ENCODE measurements around the gene B4GALT1.
"Not testable (repeated sequence)": the region's sequence is repeated elsewhere in the genome, so short reads cannot be mapped to it uniquely, and the experiment has no call there.

The B4GALT1 gene

GRCh38 chr9:33175649-33176325 is 8.7 kb upstream of the B4GALT1 start:
- H3K27me3 Mint-ChIP-seq: peaks cover 8% of the 10 kb centered on the region
- no peak overlapping the region for H3K27ac Mint-ChIP-seq
- H3K36me3 Mint-ChIP-seq: no peaks in the 10 kb centered on the region
- H3K4me1 Mint-ChIP-seq: peaks cover 7% of the 10 kb centered on the region
- H3K4me3 Mint-ChIP-seq: no peak overlapping the region
- DNase-seq: no peak
- H3K9me3 Mint-ChIP-seq: no peaks in the 10 kb centered on the region
- CTCF ChIA-PET: no interaction called here

- H3K27ac Mint-ChIP-seq: no peak overlapping the region
- CTCF ChIA-PET: interaction anchor here (1.1 to 1.8 kb wide), 2 partner anchors 30 to 51 kb away, joined by 3 to 4 read pairs; no protein-coding TSS in a partner anchor
- H3K36me3 Mint-ChIP-seq: peaks cover 4% of the 10 kb centered on the region
- H3K27me3 Mint-ChIP-seq: no peaks in the 10 kb centered on the region
- H3K4me1 Mint-ChIP-seq: peaks cover 35% of the 10 kb centered on the region
- no peak for DNase-seq
- H3K4me3 Mint-ChIP-seq: no peak overlapping the region
- no peaks in the 10 kb centered on the region for H3K9me3 Mint-ChIP-seq
These were observed 5.4 kb upstream of the B4GALT1 start for GRCh38 chr9:33172256-33173238.

GRCh38 chr9:33170464-33171415 is 3.6 kb upstream of the B4GALT1 start:
- no peak overlapping the region for H3K4me3 Mint-ChIP-seq
- H3K27ac Mint-ChIP-seq: no peak overlapping the region
- H3K4me1 Mint-ChIP-seq: peaks cover 38% of the 10 kb centered on the region
- H3K36me3 Mint-ChIP-seq: peaks cover 10% of the 10 kb centered on the region
- no peaks in the 10 kb centered on the region for H3K27me3 Mint-ChIP-seq
- H3K9me3 Mint-ChIP-seq: no peaks in the 10 kb centered on the region
- CTCF ChIA-PET: interaction anchor here (0.6 to 5.2 kb wide), 19 partner anchors 15 to 145 kb away, joined by 3 to 38 read pairs (median 3); partner anchors contain the start of gene SMU1
- peak; percentile 68 for DNase-seq

GRCh38 chr9:33168941-33169544 is 1.9 kb upstream of the B4GALT1 start:
- peaks cover 20% of the 10 kb centered on the region for H3K36me3 Mint-ChIP-seq
- peak overlapping the region; percentile 56 for H3K27ac Mint-ChIP-seq
- H3K9me3 Mint-ChIP-seq: no peaks in the 10 kb centered on the region
- H3K4me1 Mint-ChIP-seq: peaks cover 53% of the 10 kb centered on the region
- CTCF ChIA-PET: interaction anchor here (1.9 to 5.2 kb wide), 3 partner anchors 10 to 88 kb away, joined by 5 to 38 read pairs (median 32); no protein-coding TSS in a partner anchor
- H3K27me3 Mint-ChIP-seq: no peaks in the 10 kb centered on the region
- peak overlapping the region; percentile 92 for H3K4me3 Mint-ChIP-seq
- DNase-seq: no peak

- Mint-ChIP-seq H3K36me3 (peaks cover 22% of the 10 kb centered on the region), H3K27ac (peak overlapping the region; percentile 97)
- no peak for DNase-seq
These were observed 881 bp upstream of the B4GALT1 start for GRCh38 chr9:33167972-33168461.

GRCh38 chr9:33166231-33167083 is 679 bp downstream of the B4GALT1 start:
- no peaks in the 10 kb centered on the region for H3K27me3 Mint-ChIP-seq
- CTCF ChIA-PET: interaction anchor here (5.2 kb wide), 1 partner anchor 61 kb away, joined by 38 read pairs; no protein-coding TSS in a partner anchor
- H3K9me3 Mint-ChIP-seq: no peaks in the 10 kb centered on the region
- DNase-seq: peak; percentile 35
- peaks cover 74% of the 10 kb centered on the region for H3K4me1 Mint-ChIP-seq
- H3K4me3 Mint-ChIP-seq: peak overlapping the region; percentile 84
- peaks cover 24% of the 10 kb centered on the region for H3K36me3 Mint-ChIP-seq
- peak overlapping the region; percentile 95 for H3K27ac Mint-ChIP-seq

More at GRCh38 chr9:33167972-33168461, 881 bp upstream of the B4GALT1 start:
- CTCF ChIA-PET: interaction anchor here (1.1 to 5.2 kb wide), 5 partner anchors 9 to 92 kb away, joined by 4 to 38 read pairs (median 5); partner anchors contain the start of gene SMU1
- Mint-ChIP-seq H3K9me3 (no peaks in the 10 kb centered on the region), H3K4me1 (peaks cover 63% of the 10 kb centered on the region), H3K4me3 (peak overlapping the region; percentile 92), H3K27me3 (no peaks in the 10 kb centered on the region)

GRCh38 chr9:33165263-33166151 is 1.6 kb downstream of the B4GALT1 start:
- peak; percentile 64 for DNase-seq
- Mint-ChIP-seq H3K27ac (peak overlapping the region; percentile 95), H3K4me3 (peak overlapping the region; percentile 84), H3K36me3 (peaks cover 28% of the 10 kb centered on the region), H3K9me3 (no peaks in the 10 kb centered on the region), H3K27me3 (no peaks in the 10 kb centered on the region), H3K4me1 (peaks cover 78% of the 10 kb centered on the region)
- CTCF ChIA-PET: no interaction called here

GRCh38 chr9:33164921-33165262 is 2.2 kb downstream of the B4GALT1 start:
- H3K9me3 Mint-ChIP-seq, DNase-seq, H3K27me3 Mint-ChIP-seq, CTCF ChIA-PET: not testable (repeated sequence)
- Mint-ChIP-seq H3K36me3 (peaks cover 28% of the 10 kb centered on the region), H3K27ac (peak overlapping the region; percentile 95), H3K4me3 (peak overlapping the region; percentile 84), H3K4me1 (peaks cover 79% of the 10 kb centered on the region)

GRCh38 chr9:33164138-33164809 is 2.9 kb downstream of the B4GALT1 start:
- Mint-ChIP-seq H3K36me3 (peaks cover 28% of the 10 kb centered on the region), H3K4me3 (peak overlapping the region; percentile 84), H3K4me1 (peaks cover 83% of the 10 kb centered on the region), H3K27ac (peak overlapping the region; percentile 78), H3K27me3 (no peaks in the 10 kb centered on the region), H3K9me3 (no peaks in the 10 kb centered on the region)
- DNase-seq: peak; percentile 30
- CTCF ChIA-PET: no interaction called here

GRCh38 chr9:33163433-33164137 is 3.6 kb downstream of the B4GALT1 start:
- H3K36me3 Mint-ChIP-seq: peaks cover 24% of the 10 kb centered on the region
- peak overlapping the region; percentile 78 for H3K27ac Mint-ChIP-seq
- CTCF ChIA-PET: no interaction called here

More at GRCh38 chr9:33163433-33164137, 3.6 kb downstream of the B4GALT1 start:
- H3K9me3 Mint-ChIP-seq: no peaks in the 10 kb centered on the region
- H3K4me1 Mint-ChIP-seq: peaks cover 83% of the 10 kb centered on the region
- no peaks in the 10 kb centered on the region for H3K27me3 Mint-ChIP-seq
- peak overlapping the region; percentile 84 for H3K4me3 Mint-ChIP-seq
- DNase-seq: no peak
